ENCODE data around the gene KIF1C. TPM values are rescaled to one million over a fixed set of nuclear protein-coding genes. Genes with fewer than 3 reads are reported as not detected.

KIF1C gene
- total and polyA plus RNA-seq, 8 donors, result 48.9 to 239 (median 68.5) TPM

DNA sequence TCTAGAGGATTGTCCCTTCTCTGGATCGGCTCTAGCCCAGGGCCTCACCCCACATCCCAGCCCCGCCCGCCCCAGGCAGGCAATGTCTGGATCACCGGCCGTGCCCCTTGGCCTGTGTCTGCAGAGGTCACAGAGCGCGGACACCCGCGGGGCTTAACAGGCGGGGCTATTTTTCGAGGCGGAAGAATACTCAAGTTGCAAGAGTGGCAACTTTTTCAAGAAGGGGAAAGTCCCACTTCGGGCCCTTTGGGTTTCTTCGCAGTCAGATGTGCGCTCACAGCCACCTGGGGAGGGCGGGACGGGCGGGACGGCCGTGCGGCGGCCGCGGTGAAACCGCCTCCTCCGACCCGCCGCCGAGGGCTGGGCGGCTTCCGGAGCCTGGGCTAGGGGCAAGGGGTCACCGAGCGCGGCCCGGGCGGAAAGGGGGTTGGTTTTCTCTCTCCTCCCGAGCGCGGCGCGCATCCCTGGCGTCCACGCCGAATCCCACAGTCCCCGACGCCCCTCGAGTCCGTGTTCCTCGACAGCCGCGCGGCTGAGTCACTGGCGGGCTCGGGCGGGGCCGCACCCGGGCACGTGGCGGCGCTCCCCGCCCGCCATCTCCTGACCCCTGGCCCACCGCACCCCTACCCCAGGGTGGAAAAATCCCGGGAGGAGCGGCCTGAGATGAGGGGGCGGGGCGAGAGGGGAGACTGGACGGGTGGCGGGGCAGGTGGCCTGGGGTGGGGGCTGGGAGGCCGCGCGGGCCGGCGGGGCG is 48.3 kb upstream of the KIF1C start:
- peaks cover 21 to 46% of the 10 kb centered on the region in 2 donors for H3K4me1 ChIP-seq
- no peaks in the 10 kb centered on the region for H3K27me3 ChIP-seq
- DNase-seq (peak; percentile 43 to 95 (median 79)), ATAC-seq (peak; percentile 55)
- H3K36me3 ChIP-seq, result peaks cover 0 to 29% of the 10 kb centered on the region in 2 donors
- peak overlapping the region; percentile 99 to 100 for H3K27ac ChIP-seq
- no peak for TF ChIP-seq CTCF (IDR thresholded peaks at IDR 0.05)
- peak overlapping the region; percentile 87 to 100 for H3K4me3 ChIP-seq
- intact Hi-C loops (cut with DNase I), result no loop called here
- H3K9me3 ChIP-seq, result no peaks in the 10 kb centered on the region

- DNase-seq (peak in 2 of 4 donors; percentile 72 to 91), ATAC-seq (no peak)
- H3K27me3 ChIP-seq, result no peaks in the 10 kb centered on the region
- intact Hi-C loops (cut with DNase I), result no loop called here
- peaks cover 0 to 22% of the 10 kb centered on the region in 2 donors for H3K36me3 ChIP-seq
- no peaks in the 10 kb centered on the region for H3K9me3 ChIP-seq
- peak overlapping the region; percentile 87 to 100 for H3K4me3 ChIP-seq
- peaks cover 16 to 39% of the 10 kb centered on the region in 2 donors for H3K4me1 ChIP-seq
- no peak for TF ChIP-seq CTCF (IDR thresholded peaks at IDR 0.05)
- peak overlapping the region; percentile 99 to 100 for H3K27ac ChIP-seq
Measured at GRCh38 chr17:4950075-4950745, 47.5 kb upstream of the KIF1C start.

DNA sequence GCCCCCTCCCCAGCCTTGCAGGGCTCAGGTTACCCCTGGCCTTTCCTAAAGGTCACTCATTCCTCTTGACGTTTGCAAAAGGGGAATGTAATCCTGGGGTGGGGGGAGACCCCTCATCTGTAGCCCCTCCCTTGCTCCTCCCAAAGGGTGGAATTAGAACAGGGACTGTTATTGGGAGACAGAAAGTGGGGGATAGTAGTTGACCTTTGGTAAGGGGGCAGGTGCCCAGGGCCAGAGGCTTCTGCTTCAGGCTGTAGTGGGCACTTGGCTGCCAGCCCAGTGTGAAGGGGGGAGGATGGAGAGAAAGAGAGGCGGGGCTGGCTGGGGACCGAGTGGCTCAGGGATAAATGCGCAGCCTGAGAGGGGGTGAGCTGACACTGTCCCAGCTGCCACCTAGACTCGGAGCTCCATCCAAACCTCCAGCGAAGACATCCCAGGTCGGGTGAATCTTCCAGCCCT is 47.0 kb upstream of the KIF1C start, which contains the start of gene ENO3:
Gene ENO3, plus strand, starts transcription at position 374 of the 459 bp plus-strand sequence. CDS start 711 bp downstream, outside the sequence.
- no peak for ATAC-seq
- intact Hi-C loops (cut with DNase I), result no loop called here
- no peaks in the 10 kb centered on the region for H3K9me3 ChIP-seq
- H3K4me3 ChIP-seq, result peak within 1 kb of the TSS; percentile 87 to 100
- peaks cover 11 to 33% of the 10 kb centered on the region in 2 donors for H3K4me1 ChIP-seq
- H3K27ac ChIP-seq, result peak within 1 kb of the TSS; percentile 99 to 100
- TF ChIP-seq CTCF (IDR thresholded peaks at IDR 0.05), result no peak
- peaks cover 0 to 16% of the 10 kb centered on the region in 2 donors for H3K36me3 ChIP-seq
- no peaks in the 10 kb centered on the region for H3K27me3 ChIP-seq
- DNase-seq, result peak in 1 of 4 donors; percentile 69

DNA sequence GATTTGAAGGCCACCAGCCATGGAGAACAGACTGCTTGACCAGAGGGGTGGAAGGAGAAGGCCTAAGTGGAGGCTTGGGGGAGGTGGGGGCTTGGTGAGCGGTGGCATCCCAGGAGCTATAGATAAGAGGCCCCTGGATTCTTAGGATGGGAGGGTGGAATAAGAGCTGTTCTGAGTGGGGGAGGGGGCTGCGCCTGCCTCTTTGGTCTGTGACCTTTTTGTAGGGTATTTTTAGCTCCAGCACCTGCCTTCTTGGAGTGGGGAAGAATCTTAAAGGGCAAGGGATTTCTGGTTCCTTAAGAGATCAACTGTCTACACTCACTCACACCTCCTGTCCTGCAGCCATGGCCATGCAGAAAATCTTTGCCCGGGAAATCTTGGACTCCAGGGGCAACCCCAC is 46.3 kb upstream of the KIF1C start:
- Histone ChIP-seq H3K27me3 (no peaks in the 10 kb centered on the region), H3K4me3 (no peak overlapping the region), H3K36me3 (peaks cover 0 to 9% of the 10 kb centered on the region in 2 donors), H3K9me3 (no peaks in the 10 kb centered on the region), H3K27ac (peak overlapping the region in 1 of 2 donors; percentile 100), H3K4me1 (peaks cover 4 to 26% of the 10 kb centered on the region in 2 donors)
- TF ChIP-seq CTCF (IDR thresholded peaks at IDR 0.05), result no peak
- intact Hi-C loops (cut with DNase I), result no loop called here
- DNase-seq, result peak in 1 of 4 donors; percentile 43
- no peak for ATAC-seq

GRCh38 chr17:4953451-4953961 is 44.2 kb upstream of the KIF1C start:
- DNase-seq, result peak in 1 of 4 donors; percentile 62
- ATAC-seq, result no peak
- Histone ChIP-seq H3K27ac (no peak overlapping the region), H3K4me3 (no peak overlapping the region), H3K27me3 (no peaks in the 10 kb centered on the region), H3K9me3 (no peaks in the 10 kb centered on the region), H3K36me3 (peaks cover 0 to 4% of the 10 kb centered on the region in 2 donors), H3K4me1 (peaks cover 0 to 21% of the 10 kb centered on the region in 2 donors)
- intact Hi-C loops (cut with DNase I), result no loop called here
- TF ChIP-seq CTCF (IDR thresholded peaks at IDR 0.05), result no peak
